GM18909 (cell line): ENCODE measurements around the gene SFXN3.
A peak's percentile ranks its signal among the peaks of the same experiment; 100 is the strongest.

ENCODE experiments used
- ATAC-seq: cut with Tn5 transposase; IDR thresholded peaks from one replicate; pipeline ENCODE4 v1.9.1; 2021; ENCODE audit warnings: mild to moderate bottlenecking; ENCODE audit not compliant: unreplicated experiment, poor library complexity

Gene SFXN3

GRCh38 chr10:101052285-101052684 is 21.3 kb downstream of the SFXN3 start:
- no peak for ATAC-seq

DNA sequence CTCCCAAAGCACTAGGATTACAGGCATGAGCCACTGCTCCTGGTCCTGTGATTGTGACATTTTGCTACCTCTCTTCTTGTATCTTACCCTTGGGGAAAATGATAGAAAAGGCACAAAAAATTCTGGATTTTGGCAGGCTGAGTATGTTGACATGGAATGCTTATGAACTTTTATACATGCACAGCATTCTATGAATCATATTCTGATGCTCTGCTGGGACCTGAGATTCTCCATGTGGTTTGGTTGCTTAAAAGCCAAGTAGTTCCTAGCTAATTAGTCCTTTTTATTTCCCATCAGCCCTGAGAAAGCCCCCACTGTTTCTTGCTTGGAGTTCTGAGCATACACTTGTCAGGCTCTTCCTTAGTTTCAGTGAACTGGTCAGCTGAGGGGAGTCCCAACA is 22.5 kb downstream of the SFXN3 start:
- ATAC-seq, result no peak

- no peak for ATAC-seq
These were observed 23.3 kb downstream of the SFXN3 start for GRCh38 chr10:101054351-101054750.

- no peak for ATAC-seq
These were observed 23.8 kb downstream of the SFXN3 start for GRCh38 chr10:101054876-101055275.

DNA sequence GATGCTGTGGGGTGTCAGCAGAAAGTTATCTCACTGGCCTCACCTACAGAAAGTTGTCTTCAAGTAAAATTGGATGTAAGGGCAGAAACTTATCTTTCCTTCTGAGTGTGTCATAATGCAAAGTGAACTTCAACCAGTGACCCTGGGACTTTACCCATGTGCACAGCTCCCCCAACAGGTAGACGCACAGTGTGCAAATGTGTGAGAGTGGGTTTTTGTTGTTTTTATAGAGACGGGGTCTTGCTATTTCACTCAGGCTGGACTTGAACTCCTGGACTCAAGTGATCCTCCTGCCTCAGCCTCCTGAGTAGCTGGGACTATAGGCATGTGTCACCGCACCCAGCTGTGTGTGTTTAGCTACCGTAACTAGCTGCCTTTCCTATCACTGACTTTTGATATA is 24.4 kb downstream of the SFXN3 start:
- ATAC-seq, result no peak

DNA sequence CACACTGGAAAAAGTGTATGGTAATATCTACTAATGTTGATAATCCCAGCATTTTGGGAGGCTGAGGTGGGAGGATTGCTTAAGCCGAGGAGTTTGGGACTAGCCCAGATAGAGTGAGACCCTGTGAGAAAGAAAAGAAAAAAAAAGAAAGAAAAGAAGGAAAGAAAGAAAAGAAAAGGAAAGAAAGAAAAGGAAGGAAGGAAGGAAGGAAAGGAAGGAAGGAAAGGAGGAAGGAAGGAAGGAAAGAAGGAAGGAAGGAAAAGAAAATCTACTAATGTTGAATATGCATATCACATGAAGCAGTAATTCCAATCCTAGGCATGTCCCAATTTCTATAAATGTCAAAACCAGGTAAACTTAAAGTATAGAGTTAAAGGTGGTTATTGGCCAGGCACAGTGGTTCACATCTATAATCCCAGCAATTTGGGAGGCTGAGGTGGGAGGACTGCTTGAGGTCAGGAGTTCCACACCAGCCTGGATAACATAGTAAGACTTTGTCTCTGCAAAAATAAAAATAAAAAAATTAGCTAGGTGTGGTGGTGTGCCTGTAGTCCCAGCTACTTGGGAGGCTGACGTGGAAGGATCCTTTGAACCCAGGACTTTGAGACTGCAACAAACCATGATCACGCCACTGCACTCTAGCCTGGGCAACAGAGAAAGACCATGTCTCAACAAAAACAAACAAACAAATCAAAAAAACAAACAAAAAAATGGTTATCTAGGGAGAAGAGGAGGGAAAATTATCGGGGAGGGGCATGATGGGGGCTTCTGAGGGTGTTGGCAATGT is 25.5 kb downstream of the SFXN3 start:
- no peak for ATAC-seq

DNA sequence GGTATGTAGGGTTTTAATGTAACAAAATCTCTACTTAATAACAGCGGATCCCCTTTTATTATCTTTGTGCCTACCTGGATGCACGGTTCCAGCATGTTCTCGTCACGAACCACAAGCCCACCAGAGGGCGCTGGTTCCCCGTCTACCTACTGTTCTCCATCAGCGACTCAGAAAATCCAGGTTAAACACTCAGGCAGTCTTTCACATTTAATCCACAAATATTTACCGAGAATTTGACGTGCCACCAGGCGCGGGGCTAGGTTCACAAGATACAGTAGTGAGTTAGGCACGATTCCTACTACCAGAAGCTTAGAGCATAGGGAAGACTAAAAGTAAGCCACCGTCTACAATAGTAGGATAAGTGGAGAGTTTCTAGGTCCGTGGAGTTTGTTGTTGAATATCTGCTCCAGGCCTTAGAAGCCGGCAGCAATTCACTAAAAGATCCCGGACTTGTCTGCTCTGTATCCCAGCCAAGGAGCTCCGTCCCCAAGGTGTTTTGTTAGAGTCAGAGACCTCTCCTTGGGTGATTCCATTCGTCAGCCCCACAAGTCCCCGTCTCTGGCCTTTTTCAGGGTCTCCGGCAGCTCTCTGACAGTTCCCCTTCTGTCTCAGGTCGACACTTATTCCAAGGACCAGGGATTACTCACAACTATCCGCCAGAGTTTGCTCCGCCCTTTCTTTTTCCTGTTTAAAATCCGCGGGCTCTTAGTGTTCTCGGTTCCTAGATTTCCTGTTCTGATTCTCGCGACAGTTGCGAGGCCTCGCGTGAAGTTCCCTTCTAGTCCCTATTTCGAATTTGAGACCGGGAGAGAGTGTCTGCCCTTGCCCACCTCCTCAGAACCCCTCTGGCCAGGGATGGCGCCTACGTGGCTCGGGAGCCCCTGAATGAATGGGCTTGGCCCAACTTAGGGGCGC is 29.3 kb downstream of the SFXN3 start:
- ATAC-seq, result peak; percentile 35

GRCh38 chr10:101060951-101061623 is 30.1 kb downstream of the SFXN3 start:
- peak; percentile 61 for ATAC-seq

- ATAC-seq, result no peak
These were observed 30.7 kb downstream of the SFXN3 start, which contains the start of gene KAZALD1 for GRCh38 chr10:101061624-101062231. Gene KAZALD1 (plus strand): TSS chr10:101061989. CDS start chr10:101062593, 604 bp downstream.

GRCh38 chr10:101062232-101063049 is 31.4 kb downstream of the SFXN3 start:
- peak; percentile 29 for ATAC-seq

- no peak for ATAC-seq
These were observed 32.1 kb downstream of the SFXN3 start for GRCh38 chr10:101063050-101063525.

DNA sequence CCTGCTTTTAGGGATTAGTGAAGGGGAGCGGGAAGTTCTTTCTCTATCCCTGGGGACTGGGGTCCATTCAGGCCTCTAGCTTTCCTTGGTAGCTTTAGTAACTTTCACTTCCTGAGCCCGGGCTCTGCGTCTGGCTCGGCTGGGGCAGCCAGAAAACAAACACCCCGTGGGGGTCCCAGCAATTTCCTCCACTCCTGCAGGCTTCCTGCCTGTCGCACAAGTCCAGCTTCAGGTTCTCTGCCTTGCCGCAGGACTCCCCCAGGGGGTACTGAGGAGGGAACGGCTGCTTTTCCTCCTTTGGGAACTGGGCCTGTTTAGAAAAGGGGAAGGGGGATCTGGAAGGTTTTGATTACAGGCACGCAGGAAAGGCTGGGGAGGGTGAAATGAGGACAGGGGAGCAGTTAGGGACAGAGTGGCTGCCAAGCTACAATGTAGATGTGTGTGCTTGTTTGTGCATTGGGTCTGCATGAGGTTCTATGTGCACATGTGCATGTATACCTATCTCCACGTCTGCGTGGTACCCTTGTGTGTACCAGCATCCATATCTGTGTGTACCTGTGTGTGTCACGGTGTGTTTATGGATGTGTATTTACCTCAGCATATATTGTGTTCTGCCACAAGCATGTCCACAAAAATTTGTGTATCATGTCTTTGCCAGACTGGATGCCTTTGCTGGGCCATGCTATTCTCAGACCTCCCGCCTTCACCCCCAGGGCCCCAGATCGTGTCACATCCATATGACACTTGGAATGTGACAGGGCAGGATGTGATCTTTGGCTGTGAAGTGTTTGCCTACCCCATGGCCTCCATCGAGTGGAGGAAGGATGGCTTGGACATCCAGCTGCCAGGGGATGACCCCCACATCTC is 32.7 kb downstream of the SFXN3 start:
- no peak for ATAC-seq

GRCh38 chr10:101064415-101065030 is 33.5 kb downstream of the SFXN3 start:
- ATAC-seq, result no peak

- no peak for ATAC-seq
These were observed 34.6 kb downstream of the SFXN3 start for GRCh38 chr10:101065481-101066145.

DNA sequence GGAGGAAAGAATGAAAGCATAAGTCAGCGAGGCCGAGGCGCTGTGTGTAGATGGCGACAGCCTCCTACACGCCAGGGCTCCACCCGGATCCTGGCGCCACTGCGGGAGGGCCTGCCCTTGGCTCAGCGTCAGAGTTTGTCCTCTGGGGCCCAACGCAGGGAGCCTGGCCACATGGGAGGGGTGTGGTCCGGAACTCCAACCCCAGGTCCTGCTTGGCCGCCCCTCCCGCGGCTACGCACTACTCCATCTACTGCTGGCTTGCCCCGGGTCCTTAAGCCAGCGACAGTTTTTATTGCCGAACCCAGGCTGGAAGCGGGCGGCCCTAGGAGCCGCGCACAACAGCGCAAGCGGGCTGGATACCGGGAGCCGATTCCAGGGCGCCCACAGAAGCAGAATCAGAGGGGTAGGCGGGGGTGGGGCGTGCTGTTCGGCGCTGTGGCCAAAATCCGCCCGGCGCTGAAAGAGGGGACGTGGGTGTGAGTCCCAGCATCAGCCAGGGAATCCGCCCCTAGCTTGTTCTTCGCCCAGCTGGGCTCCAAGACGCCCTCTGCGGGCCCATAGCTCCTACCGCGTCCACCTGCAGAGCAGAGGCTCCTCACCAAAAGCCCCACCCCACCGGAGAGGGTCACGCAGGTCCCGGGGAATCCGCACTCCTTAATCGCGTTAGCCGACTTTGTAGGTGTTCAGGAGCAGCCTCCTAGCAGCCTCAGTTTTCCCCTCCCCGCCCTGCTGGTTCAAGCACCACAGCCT is 35.3 kb downstream of the SFXN3 start:
- peak; percentile 40 for ATAC-seq

DNA sequence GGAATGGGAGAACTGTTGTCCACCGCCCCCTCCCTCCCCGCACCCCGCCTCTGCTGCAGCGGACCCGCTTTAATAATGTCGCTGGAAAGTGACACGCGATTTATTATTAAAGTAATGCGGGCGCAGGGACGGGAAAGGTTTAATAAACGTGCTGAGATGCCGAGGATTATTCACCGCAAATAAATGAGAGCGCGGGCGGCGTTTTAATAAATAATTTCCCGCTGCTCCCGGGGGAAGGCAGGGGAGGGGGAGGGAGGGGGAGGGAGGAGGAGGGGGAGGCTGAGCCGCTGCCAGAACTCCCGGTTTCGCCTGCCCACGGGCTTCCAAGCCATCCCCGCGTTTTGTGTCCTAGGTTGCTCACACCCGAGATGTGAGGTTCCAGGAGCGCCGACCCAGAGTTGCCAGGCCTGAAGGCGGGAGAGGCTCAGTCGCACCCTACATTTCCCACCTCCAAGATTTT is 35.9 kb downstream of the SFXN3 start:
- ATAC-seq, result no peak
